GM12872 (cell line): ENCODE results near the gene ZNF23.

Experiments
- TF ChIP-seq, protein P1 (sequence below): IDR thresholded peaks from 3 replicates; pipeline ENCODE4 v1.5.1; 2011; ENCODE audit warnings: low read depth, mild to moderate bottlenecking, low read length, moderate library complexity; ENCODE audit not compliant: insufficient read depth

ZNF23 gene

DNA sequence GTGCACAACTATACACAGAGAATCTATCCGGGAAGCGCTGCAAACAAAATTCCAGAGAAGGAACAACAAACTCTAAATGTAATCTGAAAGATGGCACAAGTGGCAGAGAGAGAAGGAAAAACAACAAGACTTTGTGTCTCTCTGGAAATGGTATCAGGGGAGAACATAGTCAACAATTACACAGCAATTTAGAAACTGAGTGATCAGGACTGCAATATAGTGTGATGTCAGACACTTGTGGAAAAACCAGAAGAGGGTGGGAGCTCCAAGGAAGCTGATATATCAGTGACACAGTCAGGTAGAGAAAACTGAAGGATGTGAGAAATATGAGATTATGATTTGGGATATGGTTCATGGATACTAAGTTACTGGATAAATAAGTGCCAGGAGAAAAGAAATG, 18.9 kb upstream of the ZNF23 start:
- TF ChIP-seq, protein P1, sequence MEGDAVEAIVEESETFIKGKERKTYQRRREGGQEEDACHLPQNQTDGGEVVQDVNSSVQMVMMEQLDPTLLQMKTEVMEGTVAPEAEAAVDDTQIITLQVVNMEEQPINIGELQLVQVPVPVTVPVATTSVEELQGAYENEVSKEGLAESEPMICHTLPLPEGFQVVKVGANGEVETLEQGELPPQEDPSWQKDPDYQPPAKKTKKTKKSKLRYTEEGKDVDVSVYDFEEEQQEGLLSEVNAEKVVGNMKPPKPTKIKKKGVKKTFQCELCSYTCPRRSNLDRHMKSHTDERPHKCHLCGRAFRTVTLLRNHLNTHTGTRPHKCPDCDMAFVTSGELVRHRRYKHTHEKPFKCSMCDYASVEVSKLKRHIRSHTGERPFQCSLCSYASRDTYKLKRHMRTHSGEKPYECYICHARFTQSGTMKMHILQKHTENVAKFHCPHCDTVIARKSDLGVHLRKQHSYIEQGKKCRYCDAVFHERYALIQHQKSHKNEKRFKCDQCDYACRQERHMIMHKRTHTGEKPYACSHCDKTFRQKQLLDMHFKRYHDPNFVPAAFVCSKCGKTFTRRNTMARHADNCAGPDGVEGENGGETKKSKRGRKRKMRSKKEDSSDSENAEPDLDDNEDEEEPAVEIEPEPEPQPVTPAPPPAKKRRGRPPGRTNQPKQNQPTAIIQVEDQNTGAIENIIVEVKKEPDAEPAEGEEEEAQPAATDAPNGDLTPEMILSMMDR = no peak

DNA sequence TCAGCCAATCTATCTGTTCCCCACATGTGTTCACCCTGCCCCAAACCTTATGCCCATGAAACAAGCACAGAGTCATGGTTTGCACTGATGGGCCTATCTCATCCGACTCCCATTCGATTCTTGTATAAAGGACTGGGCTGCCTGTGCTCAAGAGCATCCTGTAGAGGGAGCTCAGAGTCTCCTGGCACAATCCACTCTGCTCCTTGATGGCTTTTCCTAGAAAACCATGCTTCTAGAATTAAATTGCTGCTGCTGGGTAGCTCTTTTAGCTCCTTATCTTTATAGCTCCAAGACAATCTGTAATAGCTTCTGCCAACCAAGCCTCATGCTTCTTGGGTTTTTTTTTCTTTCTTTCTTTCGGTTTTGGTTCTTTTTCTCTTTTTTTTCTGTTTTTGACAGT, 17.4 kb upstream of the ZNF23 start:
- TF ChIP-seq, protein P1 = peak; percentile 47; the same call in 2 of the 3 replicates

DNA sequence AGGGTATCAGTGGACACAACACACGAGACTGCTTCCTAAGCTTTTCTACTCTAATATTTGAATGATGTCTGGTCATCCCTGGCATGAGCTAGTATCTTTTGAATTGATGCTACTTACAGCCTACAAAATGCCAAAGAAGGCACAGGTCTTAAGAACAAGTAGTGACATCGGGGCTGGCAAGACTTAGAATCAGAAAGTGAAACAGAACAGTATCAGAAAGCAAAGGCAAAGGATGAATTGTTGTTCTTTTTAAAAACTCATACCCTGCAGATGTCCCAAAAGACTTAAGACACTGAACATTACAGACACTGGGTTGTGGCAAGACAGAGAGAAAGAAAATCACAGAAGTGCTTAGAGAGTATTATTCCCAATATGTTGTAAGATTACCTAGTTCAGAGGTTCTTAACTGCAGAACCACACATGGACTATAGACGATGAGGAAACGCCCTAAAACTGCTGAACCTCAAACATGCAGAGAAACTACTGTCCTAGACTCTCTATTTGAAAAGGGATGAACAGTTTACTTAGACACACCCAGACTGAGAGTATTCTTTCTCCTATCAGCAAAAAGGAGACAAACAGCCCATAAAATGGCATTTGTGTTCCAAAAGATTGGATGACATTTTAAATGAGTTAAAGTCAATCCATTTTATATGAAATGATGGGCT, 14.5 kb upstream of the ZNF23 start:
- TF ChIP-seq, protein P1 = no peak

DNA sequence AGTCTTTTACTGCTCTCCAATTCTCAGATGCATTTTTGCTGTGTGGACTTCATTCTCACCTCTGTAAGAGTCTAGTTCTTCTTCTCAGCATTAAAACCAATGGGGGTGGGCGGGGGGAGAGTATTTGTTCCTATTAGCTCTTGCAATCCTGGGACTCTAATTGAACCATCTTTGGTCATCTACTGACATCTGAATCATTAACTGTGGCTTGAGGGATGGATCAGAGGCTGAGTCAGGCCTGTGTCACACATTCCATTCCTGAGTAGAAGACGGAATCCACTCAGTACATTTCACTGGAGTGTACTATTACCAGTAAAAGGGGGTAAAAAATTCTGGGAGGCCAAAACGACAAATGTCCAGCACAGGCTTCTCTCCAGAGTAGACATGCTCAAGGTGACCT, 12.8 kb upstream of the ZNF23 start:
- TF ChIP-seq, protein P1 = no peak

DNA sequence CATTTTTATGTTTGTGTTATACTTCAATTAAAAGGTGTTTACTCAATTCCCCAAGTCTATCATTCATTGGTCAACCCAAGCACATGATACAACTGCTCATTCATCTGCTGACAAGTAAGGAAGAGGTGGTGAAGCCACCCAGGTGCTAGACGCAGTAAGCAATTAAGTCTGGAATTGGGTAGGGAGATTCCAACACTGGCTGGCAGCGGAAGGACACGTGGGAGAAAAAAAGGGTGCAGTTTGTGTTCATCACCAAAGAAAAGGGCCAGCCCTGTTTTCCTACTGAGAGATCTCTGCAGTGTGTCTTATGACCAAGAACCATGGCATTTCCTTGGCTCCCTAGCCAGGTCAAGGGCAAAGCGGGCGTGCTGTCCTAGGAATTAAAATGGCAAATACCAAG, 11.8 kb upstream of the ZNF23 start:
- TF ChIP-seq, protein P1 = no peak

DNA sequence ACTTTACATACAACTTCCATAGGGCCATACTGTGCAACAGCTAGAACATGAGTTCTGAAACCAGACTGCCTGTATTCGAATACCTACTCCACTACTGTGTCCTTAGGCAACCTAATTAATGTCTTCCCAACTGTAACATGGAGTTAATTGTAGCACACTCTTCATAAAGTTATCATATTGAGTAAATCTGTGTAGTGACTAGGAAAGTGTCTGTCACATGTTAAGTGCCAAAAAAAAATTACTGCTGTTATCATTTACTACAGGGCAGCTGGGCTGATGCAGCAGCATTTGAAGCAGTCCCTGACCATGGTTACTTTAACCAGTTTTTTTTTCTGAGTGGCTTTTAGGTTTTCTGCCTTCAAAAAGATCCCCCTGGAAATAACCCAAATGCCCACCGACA, 10.9 kb upstream of the ZNF23 start:
- TF ChIP-seq, protein P1 = no peak

DNA sequence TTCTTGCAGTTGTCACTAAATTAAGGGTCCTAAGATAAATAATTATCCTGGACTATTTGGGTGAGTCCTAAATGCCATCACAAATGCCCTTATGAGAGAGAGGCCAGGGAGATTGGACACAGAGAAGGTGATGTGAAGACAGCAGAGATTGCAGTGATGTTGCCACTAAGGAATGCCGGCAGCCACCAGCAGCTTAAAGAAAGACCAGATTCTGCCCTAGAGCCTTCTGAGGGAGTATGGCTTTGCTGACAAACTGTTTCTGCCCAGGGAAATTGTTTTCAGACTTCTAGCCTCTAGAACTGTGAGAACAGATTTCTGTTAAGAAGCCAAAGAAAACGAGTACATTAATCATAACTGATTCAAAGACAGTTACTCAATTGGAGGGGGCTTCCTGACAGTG, 10.0 kb upstream of the ZNF23 start:
- TF ChIP-seq, protein P1 = no peak
